ENCODE results near the gene IKBKE.

DNA sequence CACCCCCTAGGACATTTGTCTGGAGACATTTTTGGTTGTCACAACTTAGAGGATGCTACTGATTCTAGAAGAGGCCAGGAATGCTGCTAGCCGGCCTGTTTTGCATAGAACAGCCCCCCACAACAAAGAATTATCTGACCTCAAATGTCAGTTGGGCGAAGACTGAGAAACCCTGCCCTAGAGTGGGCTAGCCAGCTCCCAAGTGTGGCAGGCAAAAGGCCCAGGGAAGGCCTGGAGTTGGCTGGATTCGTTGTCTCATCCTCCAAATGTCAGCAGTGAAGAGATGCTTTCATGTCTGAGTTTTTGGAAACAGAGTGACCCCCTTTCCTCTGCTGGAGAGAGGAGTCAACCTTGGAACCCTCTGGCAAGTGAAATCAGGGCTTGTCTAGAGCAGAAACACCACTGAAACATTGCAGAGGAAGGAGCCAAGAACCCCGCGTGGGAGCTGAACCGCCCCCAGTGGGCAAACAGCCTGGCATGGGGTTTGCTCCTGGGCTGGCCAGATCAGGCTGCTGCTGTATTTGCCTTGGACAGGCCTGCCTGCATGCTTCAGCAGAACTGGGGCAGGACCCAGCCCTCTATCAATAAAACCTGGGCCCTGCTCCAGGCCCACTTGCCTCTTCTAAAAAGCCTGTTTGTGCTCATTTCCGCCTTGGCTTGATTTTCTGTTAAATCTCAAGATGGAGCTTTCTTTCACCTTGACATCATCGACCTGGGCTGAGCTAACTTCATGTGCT, 69.9 kb downstream of the IKBKE start:
- TF ChIP-seq BHLHE40 (IDR thresholded peaks at IDR 0.05; ENCODE audit: borderline replicate concordance in 1 of 2, low read depth in 2 of 2, low read length in 1 of 2) (no peak), CBFB (IDR thresholded peaks at IDR 0.05; ENCODE audit: low read depth) (no peak), GATAD2B (conservative IDR thresholded peaks at IDR 0.05; ENCODE audit: low read depth) (no peak), POLR2AphosphoS5 (IDR thresholded peaks at IDR 0.05; ENCODE audit: low read length) (no peak)

Data from GM12878 (cell line).